GM12873 (cell line): ENCODE data around the gene TRIM44.

Experiments
- TF ChIP-seq, protein P1 (sequence below): IDR thresholded peaks from 2 replicates; pipeline ENCODE4 v1.5.1; 2012; ENCODE audit warnings: low read depth, mild to moderate bottlenecking, moderate library complexity, low read length, control low read depth; ENCODE audit not compliant: insufficient read depth; ENCODE audit errors: missing control alignments

TRIM44 gene

DNA sequence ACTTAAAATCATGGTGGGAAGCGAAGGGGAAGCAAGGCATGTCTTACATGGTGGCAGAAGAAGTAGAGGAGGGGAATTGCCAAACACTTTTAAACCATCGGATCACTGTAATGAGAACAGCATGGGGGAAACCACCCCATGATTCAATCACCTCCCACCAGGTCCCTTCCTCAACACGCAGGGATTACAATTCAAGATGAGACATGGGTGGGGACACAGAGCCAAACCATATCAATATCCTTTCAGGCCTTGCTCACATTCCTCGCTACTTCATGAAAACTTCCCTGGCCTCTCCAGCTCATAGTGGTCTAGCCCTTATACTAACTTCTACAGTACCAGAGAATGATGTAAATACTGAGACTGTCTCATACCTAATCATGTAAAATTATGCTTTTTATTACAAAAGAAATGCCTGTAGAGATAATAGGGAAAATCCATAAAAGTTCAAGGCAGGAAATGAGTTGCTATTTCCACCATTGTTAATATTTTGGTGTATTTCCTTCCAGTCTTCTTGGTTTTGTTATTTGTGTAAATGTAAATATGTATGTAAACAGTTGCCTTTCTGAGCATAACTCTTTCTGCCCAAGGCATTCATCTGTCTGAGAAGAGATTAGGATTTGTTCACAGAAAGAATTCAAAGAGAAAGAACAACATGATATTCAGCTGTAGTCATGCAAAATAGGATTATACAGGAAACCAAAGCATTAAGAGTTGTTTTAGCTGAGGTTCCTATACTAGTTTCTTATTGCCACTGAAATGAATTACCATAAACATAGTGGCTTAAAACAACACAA, 177.0 kb downstream of the TRIM44 start:
- TF ChIP-seq, protein P1, sequence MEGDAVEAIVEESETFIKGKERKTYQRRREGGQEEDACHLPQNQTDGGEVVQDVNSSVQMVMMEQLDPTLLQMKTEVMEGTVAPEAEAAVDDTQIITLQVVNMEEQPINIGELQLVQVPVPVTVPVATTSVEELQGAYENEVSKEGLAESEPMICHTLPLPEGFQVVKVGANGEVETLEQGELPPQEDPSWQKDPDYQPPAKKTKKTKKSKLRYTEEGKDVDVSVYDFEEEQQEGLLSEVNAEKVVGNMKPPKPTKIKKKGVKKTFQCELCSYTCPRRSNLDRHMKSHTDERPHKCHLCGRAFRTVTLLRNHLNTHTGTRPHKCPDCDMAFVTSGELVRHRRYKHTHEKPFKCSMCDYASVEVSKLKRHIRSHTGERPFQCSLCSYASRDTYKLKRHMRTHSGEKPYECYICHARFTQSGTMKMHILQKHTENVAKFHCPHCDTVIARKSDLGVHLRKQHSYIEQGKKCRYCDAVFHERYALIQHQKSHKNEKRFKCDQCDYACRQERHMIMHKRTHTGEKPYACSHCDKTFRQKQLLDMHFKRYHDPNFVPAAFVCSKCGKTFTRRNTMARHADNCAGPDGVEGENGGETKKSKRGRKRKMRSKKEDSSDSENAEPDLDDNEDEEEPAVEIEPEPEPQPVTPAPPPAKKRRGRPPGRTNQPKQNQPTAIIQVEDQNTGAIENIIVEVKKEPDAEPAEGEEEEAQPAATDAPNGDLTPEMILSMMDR = no peak

DNA sequence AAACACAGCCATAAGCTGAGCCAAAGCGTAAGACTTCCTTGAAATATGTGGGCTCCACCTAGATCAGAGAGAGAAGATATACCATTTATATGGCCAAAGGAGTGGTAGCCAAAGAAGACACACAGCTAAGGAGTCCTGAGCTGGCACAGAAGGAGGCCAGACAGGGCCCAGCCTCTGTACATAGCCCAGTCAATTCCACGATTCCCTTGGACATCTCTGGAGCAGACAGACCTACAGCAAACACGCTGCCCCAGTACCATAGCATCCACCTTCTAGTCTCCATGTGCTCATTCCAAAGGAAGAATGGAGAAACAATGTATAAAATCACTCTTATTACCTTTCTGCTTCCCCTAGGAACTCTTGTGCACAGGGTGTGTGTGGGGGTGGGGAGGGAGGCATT, 179.2 kb downstream of the TRIM44 start:
- TF ChIP-seq, protein P1 = no peak

DNA sequence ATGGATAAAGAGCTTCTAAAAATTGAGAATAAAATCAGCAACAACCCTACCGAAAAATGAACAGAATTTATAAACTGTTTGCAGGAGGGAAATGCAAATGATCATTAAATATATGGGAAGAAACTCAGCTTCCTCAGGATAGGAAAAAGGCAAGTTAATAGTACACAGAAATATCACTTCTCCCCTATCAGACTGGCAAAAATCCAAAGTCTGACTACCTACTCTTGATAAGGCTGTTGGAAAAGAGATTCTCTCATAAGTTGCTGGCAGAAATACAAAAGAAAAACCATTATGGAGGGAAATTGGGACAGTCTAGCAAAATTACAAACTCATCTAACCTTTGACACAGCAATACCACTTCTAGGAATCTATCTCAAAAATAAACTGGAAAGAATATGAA, 180.4 kb downstream of the TRIM44 start:
- TF ChIP-seq, protein P1 = no peak

GRCh38 chr11:35844579-35844978, 182.0 kb downstream of the TRIM44 start:
- TF ChIP-seq, protein P1 = no peak

- TF ChIP-seq, protein P1 = no peak
These were observed 183.3 kb downstream of the TRIM44 start for GRCh38 chr11:35845860-35846259.

DNA sequence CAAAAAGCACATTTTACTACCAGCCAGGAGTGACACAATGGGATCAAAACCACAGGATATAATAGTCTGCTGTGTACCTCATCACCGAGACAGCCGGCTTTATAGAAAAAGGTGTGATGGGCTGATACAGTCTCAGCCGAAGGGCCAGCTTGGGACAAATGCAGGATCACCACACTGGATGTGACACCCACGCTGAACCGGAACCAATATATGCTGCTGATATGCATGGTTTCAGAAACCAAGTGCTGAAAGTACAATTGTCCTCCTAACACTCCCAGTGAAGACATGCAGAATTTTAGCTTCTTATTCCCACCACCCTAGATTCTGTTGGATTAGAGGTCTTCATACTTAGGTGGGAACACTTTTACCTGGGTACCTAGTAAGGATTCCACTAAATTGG, 184.3 kb downstream of the TRIM44 start:
- TF ChIP-seq, protein P1 = no peak

DNA sequence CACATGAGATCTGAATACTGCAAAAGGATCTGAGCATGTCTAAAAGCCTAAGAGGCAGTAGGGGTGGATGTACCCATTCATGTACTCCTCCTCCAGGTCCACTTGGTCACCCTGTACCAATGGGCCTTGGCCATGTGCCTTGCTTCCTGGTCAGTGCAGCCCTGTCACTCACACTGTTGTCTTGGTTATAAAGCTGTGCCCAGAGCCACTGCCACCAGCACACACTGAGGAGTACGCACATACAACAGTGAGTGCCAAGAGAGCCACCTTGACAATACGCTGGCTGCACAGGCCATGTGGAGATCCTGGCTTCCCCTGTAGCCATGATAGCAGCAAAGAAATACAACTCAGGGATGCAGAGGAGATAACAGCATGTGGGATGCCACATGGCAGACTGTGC, 184.9 kb downstream of the TRIM44 start:
- TF ChIP-seq, protein P1 = no peak
